OCI-LY3 (cell line): ENCODE measurements around the gene CIB4.

ENCODE experiments used
- CTCF ChIP-seq: fragments of 200-600, 300-600 bp; sonication (generic); IDR thresholded peaks from 2 replicates; pipeline ENCODE4 v1.5.1; 2014; ENCODE audit warnings: antibody characterized with exemption, low read length, low read depth
- EZH2phosphoT487 ChIP-seq: fragments of 200-600 bp; shearing (Covaris generic); IDR thresholded peaks from 2 replicates; pipeline ENCODE4 v1.6.1; 2018; ENCODE audit warnings: antibody characterized with exemption, mixed run types, low read depth

- TF ChIP-seq CTCF (no peak), EZH2phosphoT487 (no peak)
These were observed 10.6 kb upstream of the CIB4 start for GRCh38 chr2:26651799-26652198.
